ENCODE results near the gene RASL10A. TPM values are rescaled to one million over a fixed set of nuclear protein-coding genes. Genes with fewer than 3 reads are reported as not detected.

RASL10A gene
- total RNA-seq, 1 donor, result 0.21 TPM

GRCh38 chr22:29331658-29332300, 16.3 kb upstream of the RASL10A start:
- H3K9me3 ChIP-seq (ENCODE audit: low read depth, low read length), result no peaks in the 10 kb centered on the region
- no peak overlapping the region for H3K4me3 ChIP-seq (ENCODE audit: low read length)
- H3K4me1 ChIP-seq (ENCODE audit: insufficient read depth, low read length), result no peaks in the 10 kb centered on the region
- H3K27me3 ChIP-seq (ENCODE audit: insufficient read depth, low read length), result no peaks in the 10 kb centered on the region

- no peak overlapping the region for H3K4me3 ChIP-seq (ENCODE audit: low read length)
- no peaks in the 10 kb centered on the region for H3K27me3 ChIP-seq (ENCODE audit: insufficient read depth, low read length)
- H3K9me3 ChIP-seq (ENCODE audit: low read depth, low read length), result no peaks in the 10 kb centered on the region
- no peaks in the 10 kb centered on the region for H3K4me1 ChIP-seq (ENCODE audit: insufficient read depth, low read length)
These were observed 15.7 kb upstream of the RASL10A start for GRCh38 chr22:29331213-29331612.

- no peak overlapping the region for H3K4me3 ChIP-seq (ENCODE audit: low read length)
- H3K4me1 ChIP-seq (ENCODE audit: insufficient read depth, low read length), result no peaks in the 10 kb centered on the region
- H3K27me3 ChIP-seq (ENCODE audit: insufficient read depth, low read length), result no peaks in the 10 kb centered on the region
- no peaks in the 10 kb centered on the region for H3K9me3 ChIP-seq (ENCODE audit: low read depth, low read length)
These were observed 15.3 kb upstream of the RASL10A start for GRCh38 chr22:29330753-29331152.

GRCh38 chr22:29330291-29330690, 14.8 kb upstream of the RASL10A start:
- H3K27me3 ChIP-seq (ENCODE audit: insufficient read depth, low read length), result no peaks in the 10 kb centered on the region
- no peak overlapping the region for H3K4me3 ChIP-seq (ENCODE audit: low read length)
- H3K4me1 ChIP-seq (ENCODE audit: insufficient read depth, low read length), result no peaks in the 10 kb centered on the region
- no peaks in the 10 kb centered on the region for H3K9me3 ChIP-seq (ENCODE audit: low read depth, low read length)

GRCh38 chr22:29329581-29329980, 14.1 kb upstream of the RASL10A start:
- Histone ChIP-seq H3K4me1 (ENCODE audit: insufficient read depth, low read length) (no peaks in the 10 kb centered on the region), H3K9me3 (ENCODE audit: low read depth, low read length) (no peaks in the 10 kb centered on the region), H3K27me3 (ENCODE audit: insufficient read depth, low read length) (no peaks in the 10 kb centered on the region), H3K4me3 (ENCODE audit: low read length) (no peak overlapping the region)

- Histone ChIP-seq H3K9me3 (ENCODE audit: low read depth, low read length) (no peaks in the 10 kb centered on the region), H3K27me3 (ENCODE audit: insufficient read depth, low read length) (no peaks in the 10 kb centered on the region), H3K4me3 (ENCODE audit: low read length) (no peak overlapping the region), H3K4me1 (ENCODE audit: insufficient read depth, low read length) (no peaks in the 10 kb centered on the region)
These were observed 13.3 kb upstream of the RASL10A start for GRCh38 chr22:29328566-29329500.

DNA sequence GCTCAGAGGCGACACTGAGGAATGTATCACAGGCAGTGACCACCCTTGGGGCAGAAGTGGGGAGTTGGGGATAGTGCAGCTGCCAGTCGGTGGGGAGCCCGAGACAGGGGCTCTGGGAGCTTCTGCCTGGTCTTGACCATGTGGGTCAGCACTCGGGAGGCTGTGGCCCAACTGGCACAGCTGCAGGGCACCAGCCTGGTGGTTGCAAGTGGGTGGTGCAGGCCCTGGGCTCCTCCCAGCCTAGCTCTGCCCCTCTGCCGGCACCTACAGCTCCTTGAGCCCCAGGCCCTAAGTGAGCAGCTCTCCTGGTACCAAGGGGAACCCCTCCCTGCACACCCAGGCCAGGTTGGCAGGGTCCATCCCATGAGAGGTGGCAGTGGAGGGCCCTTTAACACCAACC, 12.6 kb upstream of the RASL10A start:
- Histone ChIP-seq H3K9me3 (ENCODE audit: low read depth, low read length) (no peaks in the 10 kb centered on the region), H3K27me3 (ENCODE audit: insufficient read depth, low read length) (no peaks in the 10 kb centered on the region), H3K4me1 (ENCODE audit: insufficient read depth, low read length) (no peaks in the 10 kb centered on the region), H3K4me3 (ENCODE audit: low read length) (no peak overlapping the region)

DNA sequence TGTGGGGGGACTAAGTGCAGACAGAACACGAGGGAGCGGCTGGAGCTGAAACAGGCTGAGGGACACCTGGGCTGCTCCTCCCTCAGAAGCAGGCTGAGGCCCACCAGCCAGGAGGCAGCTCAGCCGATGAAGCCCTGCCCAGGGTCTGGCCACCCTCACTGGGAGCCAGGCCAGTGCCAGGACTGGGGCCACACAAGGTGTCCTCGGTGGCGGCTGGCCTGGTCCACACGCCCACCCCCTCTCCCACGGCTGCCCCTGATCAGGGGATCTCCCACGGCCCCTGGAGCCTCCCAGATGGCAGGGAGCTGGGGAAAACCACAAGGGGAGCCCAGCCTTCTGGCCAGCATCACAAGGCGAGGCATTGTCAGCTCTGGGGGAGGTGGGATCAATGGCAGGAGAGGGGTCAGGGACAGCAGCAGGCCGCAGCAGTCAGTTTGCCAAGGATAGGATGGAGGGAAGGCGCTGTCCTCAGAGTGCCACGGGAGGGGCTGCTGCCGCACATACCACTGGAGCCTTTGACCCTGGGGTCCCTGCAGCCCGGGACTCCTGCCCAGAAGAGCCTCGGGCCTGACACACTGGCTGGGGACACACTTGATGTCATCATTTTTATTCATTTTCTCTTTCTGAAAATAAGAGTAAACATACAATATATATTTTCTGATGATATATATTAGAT, 11.7 kb upstream of the RASL10A start:
- H3K4me1 ChIP-seq (ENCODE audit: insufficient read depth, low read length), result no peaks in the 10 kb centered on the region
- no peaks in the 10 kb centered on the region for H3K9me3 ChIP-seq (ENCODE audit: low read depth, low read length)

GRCh38 chr22:29326481-29326880, 11.0 kb upstream of the RASL10A start:
- Histone ChIP-seq H3K4me3 (ENCODE audit: low read length) (no peak overlapping the region), H3K9me3 (ENCODE audit: low read depth, low read length) (no peaks in the 10 kb centered on the region), H3K4me1 (ENCODE audit: insufficient read depth, low read length) (no peaks in the 10 kb centered on the region), H3K27me3 (ENCODE audit: insufficient read depth, low read length) (no peaks in the 10 kb centered on the region)

More for the DNA sequence above, 11.7 kb upstream of the RASL10A start:
- Histone ChIP-seq H3K4me3 (ENCODE audit: low read length) (no peak overlapping the region), H3K27me3 (ENCODE audit: insufficient read depth, low read length) (no peaks in the 10 kb centered on the region)

DNA sequence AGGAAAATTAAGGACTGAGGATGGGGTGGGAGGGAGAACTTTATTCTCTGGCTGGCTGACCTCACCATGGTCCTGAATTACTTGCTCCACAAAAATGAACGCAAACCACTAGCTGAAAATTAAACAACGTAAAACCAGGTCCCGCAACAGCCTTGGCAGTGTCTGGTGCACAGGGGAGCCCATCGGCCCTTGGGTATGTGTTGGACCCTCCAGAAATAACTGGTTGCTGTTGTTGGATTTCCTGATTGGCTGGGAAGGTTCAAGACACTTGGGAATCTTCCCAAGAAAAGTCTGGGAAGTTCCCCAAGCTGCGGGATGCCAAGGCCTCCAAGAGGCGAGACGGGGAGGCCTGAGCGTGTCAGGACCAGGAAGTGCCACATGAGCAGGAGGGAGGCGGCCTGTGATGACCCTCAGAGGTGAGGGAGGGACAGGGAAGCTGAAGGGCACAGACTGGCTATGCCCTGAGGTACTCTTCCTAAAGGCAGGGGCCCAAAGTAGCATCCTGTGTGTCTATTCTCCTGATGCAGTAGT, 10.4 kb upstream of the RASL10A start:
- no peaks in the 10 kb centered on the region for H3K4me1 ChIP-seq (ENCODE audit: insufficient read depth, low read length)
- no peaks in the 10 kb centered on the region for H3K9me3 ChIP-seq (ENCODE audit: low read depth, low read length)
- H3K27me3 ChIP-seq (ENCODE audit: insufficient read depth, low read length), result no peaks in the 10 kb centered on the region
- no peak overlapping the region for H3K4me3 ChIP-seq (ENCODE audit: low read length)

GRCh38 chr22:29325356-29325755, 9.9 kb upstream of the RASL10A start:
- Histone ChIP-seq H3K27me3 (ENCODE audit: insufficient read depth, low read length) (no peaks in the 10 kb centered on the region), H3K4me3 (ENCODE audit: low read length) (no peak overlapping the region), H3K9me3 (ENCODE audit: low read depth, low read length) (no peaks in the 10 kb centered on the region), H3K4me1 (ENCODE audit: insufficient read depth, low read length) (no peaks in the 10 kb centered on the region)

DNA sequence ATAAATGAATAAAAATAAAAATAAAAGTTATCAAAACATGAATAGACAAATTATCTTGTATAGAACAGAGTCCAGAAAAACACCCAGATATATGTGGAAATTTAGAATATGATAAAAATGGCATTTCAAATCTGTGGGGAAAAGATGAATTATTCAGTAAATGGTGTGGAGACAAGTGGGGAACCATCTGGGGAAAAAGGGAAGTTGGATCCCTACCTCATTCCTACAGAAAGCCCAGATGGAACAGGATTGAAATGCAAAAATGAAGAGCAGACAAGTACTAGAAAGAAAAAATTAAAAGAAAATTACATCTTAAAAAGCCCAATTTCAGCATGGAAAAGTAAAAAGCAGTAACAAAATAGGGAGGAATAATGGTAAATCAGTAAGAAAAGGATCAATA, 8.1 kb upstream of the RASL10A start:
- H3K4me1 ChIP-seq (ENCODE audit: insufficient read depth, low read length), result no peaks in the 10 kb centered on the region
- H3K9me3 ChIP-seq (ENCODE audit: low read depth, low read length), result no peaks in the 10 kb centered on the region
- H3K4me3 ChIP-seq (ENCODE audit: low read length), result no peak overlapping the region
- no peaks in the 10 kb centered on the region for H3K27me3 ChIP-seq (ENCODE audit: insufficient read depth, low read length)

DNA sequence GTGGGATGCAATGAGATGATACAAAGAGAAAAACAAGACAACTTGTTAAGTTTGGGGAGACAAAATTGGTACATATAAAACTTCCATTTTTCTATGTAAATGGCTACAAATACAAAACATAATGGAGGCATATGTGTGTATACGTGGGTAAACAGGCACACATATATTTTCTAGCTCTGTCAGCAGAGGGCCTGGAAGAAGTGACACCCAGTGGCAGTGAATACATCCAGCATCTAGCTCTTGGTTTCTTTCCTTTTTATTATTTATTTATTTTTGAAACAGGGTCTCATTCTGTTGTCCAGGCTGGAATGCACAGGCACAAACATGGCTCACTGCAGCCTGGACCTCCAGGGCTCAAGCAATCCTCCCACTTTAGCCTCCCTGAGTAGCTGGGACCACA, 5.0 kb upstream of the RASL10A start:
- H3K27me3 ChIP-seq (ENCODE audit: insufficient read depth, low read length), result peaks cover 9% of the 10 kb centered on the region
- peaks cover 3% of the 10 kb centered on the region for H3K4me1 ChIP-seq (ENCODE audit: insufficient read depth, low read length)
- H3K4me3 ChIP-seq (ENCODE audit: low read length), result no peak overlapping the region
- no peaks in the 10 kb centered on the region for H3K9me3 ChIP-seq (ENCODE audit: low read depth, low read length)

- no peaks in the 10 kb centered on the region for H3K9me3 ChIP-seq (ENCODE audit: low read depth, low read length)
These were observed 3.6 kb upstream of the RASL10A start for GRCh38 chr22:29319072-29319471.

GRCh38 chr22:29317827-29318454, 2.4 kb upstream of the RASL10A start:
- H3K4me1 ChIP-seq (ENCODE audit: insufficient read depth, low read length), result peaks cover 16% of the 10 kb centered on the region
- H3K9me3 ChIP-seq (ENCODE audit: low read depth, low read length), result no peaks in the 10 kb centered on the region
- H3K4me3 ChIP-seq (ENCODE audit: low read length), result no peak overlapping the region

More at GRCh38 chr22:29319072-29319471, 3.6 kb upstream of the RASL10A start:
- peaks cover 12% of the 10 kb centered on the region for H3K4me1 ChIP-seq (ENCODE audit: insufficient read depth, low read length)
- H3K27me3 ChIP-seq (ENCODE audit: insufficient read depth, low read length), result peaks cover 18% of the 10 kb centered on the region
- H3K4me3 ChIP-seq (ENCODE audit: low read length), result no peak overlapping the region

More at GRCh38 chr22:29317827-29318454, 2.4 kb upstream of the RASL10A start:
- H3K27me3 ChIP-seq (ENCODE audit: insufficient read depth, low read length), result peaks cover 29% of the 10 kb centered on the region

Measured in mononuclear cell (primary cell).